NCI-H510A (cell line): ENCODE measurements around the gene GUCY2F.

Experiments
- DNase-seq: peaks from one replicate; lab custom pipeline; 2025; lab: John Stamatoyannopoulos, UW

GUCY2F gene

GRCh38 chrX:109481986-109482385 lies at the start of gene GUCY2F:
Gene GUCY2F, minus strand, starts transcription at chrX:109482086. Its CDS starts 6,150 bp downstream, at chrX:109475936.
- no peak for DNase-seq

- DNase-seq, result no peak
Measured at GRCh38 chrX:109519001-109519400, 37.1 kb upstream of the GUCY2F start.

GRCh38 chrX:109511113-109511512 lies 29.2 kb upstream of the GUCY2F start:
- DNase-seq, result no peak

GRCh38 chrX:109508915-109509314 lies 27.0 kb upstream of the GUCY2F start:
- DNase-seq, result no peak

- DNase-seq, result no peak
Measured at GRCh38 chrX:109501176-109501575, 19.3 kb upstream of the GUCY2F start.

GRCh38 chrX:109498434-109498833 lies 16.5 kb upstream of the GUCY2F start:
- DNase-seq, result no peak

GRCh38 chrX:109489174-109489573 lies 7.3 kb upstream of the GUCY2F start:
- no peak for DNase-seq

GRCh38 chrX:109487640-109488039 lies 5.8 kb upstream of the GUCY2F start:
- no peak for DNase-seq

GRCh38 chrX:109485470-109486340 lies 3.8 kb upstream of the GUCY2F start:
- DNase-seq, result no peak

GRCh38 chrX:109484886-109485285 lies 3.0 kb upstream of the GUCY2F start:
- no peak for DNase-seq

- peak; percentile 1 for DNase-seq
Measured at GRCh38 chrX:109475174-109475891, 6.6 kb downstream of the GUCY2F start.

- DNase-seq, result peak; percentile 1
Measured at GRCh38 chrX:109472939-109473735, 8.7 kb downstream of the GUCY2F start.

GRCh38 chrX:109464231-109464630 lies 17.7 kb downstream of the GUCY2F start:
- no peak for DNase-seq

- DNase-seq, result no peak
Measured at GRCh38 chrX:109463784-109464183, 18.1 kb downstream of the GUCY2F start.

- DNase-seq, result no peak
Measured at GRCh38 chrX:109448282-109448938, 33.5 kb downstream of the GUCY2F start.

GRCh38 chrX:109441266-109441665 lies 40.6 kb downstream of the GUCY2F start:
- DNase-seq, result no peak

GRCh38 chrX:109440475-109440874 lies 41.4 kb downstream of the GUCY2F start:
- no peak for DNase-seq

GRCh38 chrX:109409181-109409580 lies 72.7 kb downstream of the GUCY2F start:
- DNase-seq, result no peak

- no peak for DNase-seq
Measured at GRCh38 chrX:109403922-109404321, 78.0 kb downstream of the GUCY2F start.

GRCh38 chrX:109399831-109400230 lies 82.1 kb downstream of the GUCY2F start:
- DNase-seq, result no peak

GRCh38 chrX:109398833-109399232 lies 83.1 kb downstream of the GUCY2F start:
- DNase-seq, result no peak

GRCh38 chrX:109398061-109398460 lies 83.8 kb downstream of the GUCY2F start:
- DNase-seq, result no peak
